HepG2 (cell line): ENCODE measurements around the gene FXYD1. TPM values are rescaled to one million over a fixed set of nuclear protein-coding genes. Genes with fewer than 3 reads are reported as not detected.
"Not testable (repeated sequence)": the region's sequence is repeated elsewhere in the genome, so short reads cannot be mapped to it uniquely, and the experiment has no call there.

Experiments
- FOXP4 ChIP-seq: sonication (generic); formaldehyde crosslinking; IDR thresholded peaks from 2 replicates; pipeline ENCODE4 v1.4.0; 2020; ENCODE audit warnings: missing genetic modification reagents
- HOXA3 ChIP-seq: sonication (generic); formaldehyde crosslinking; IDR thresholded peaks from 2 replicates; pipeline ENCODE4 v1.5.0; 2020; ENCODE audit warnings: missing genetic modification reagents
- MEIS1 ChIP-seq: sonication (generic); formaldehyde crosslinking; IDR thresholded peaks from 2 replicates; pipeline ENCODE4 v1.9.0; 2021; ENCODE audit warnings: mild to moderate bottlenecking, missing genetic modification reagents, moderate library complexity, borderline replicate concordance
- POLR2AphosphoS5 ChIP-seq: IDR thresholded peaks from 2 replicates; pipeline ENCODE4 v1.6.1; 2012; ENCODE audit warnings: low read depth, low read length
- POLR2G ChIP-seq: fragments of 200-400 bp; formaldehyde crosslinking; IDR thresholded peaks from 2 replicates; pipeline ENCODE4 v1.6.1; 2018; ENCODE audit warnings: mild to moderate bottlenecking, low read depth, low read length, moderate library complexity
- ZBTB40 ChIP-seq, 2 experiments: fragments of 450-650 bp in 1 of 2; sonication (generic) in 1 of 2; formaldehyde crosslinking in 1 of 2; IDR thresholded peaks; 2 replicates each; pipeline versions ENCODE4 v1.6.1 to v1.8.0; 2016 to 2022; ENCODE audit warnings: antibody characterized with exemption in 1 of 2, mild to moderate bottlenecking in 1 of 2, missing genetic modification reagents in 1 of 2
- ZBTB43 ChIP-seq: sonication (generic); formaldehyde crosslinking; conservative IDR thresholded peaks from 2 replicates; pipeline ENCODE4 v1.4.0; 2020; ENCODE audit warnings: missing genetic modification reagents
- ZNF280D ChIP-seq: sonication (generic); formaldehyde crosslinking; IDR thresholded peaks from 2 replicates; pipeline ENCODE4 v1.5.1; 2020; ENCODE audit warnings: mild to moderate bottlenecking, missing genetic modification reagents
- ZNF503 ChIP-seq: sonication (generic); formaldehyde crosslinking; IDR thresholded peaks from 2 replicates; pipeline ENCODE4 v1.4.0; 2020; ENCODE audit warnings: missing genetic modification reagents
- ZNF557 ChIP-seq: sonication (generic); formaldehyde crosslinking; IDR thresholded peaks from 2 replicates; pipeline ENCODE4 v1.4.0; 2020; ENCODE audit warnings: missing genetic modification reagents
- polyA plus RNA-seq, 8 experiments: library from polyadenylated mRNA; depleted of rRNA in 3 of 8; stranded (reverse) in 7 of 8; unstranded in 1 of 8; fragments of >200 nt; fragmentation: Illumina TruSeq in 4 of 8; extraction: Trizol in 4 of 8; gene quantifications; 2 replicates each; pipeline versions ENCODE4 v1.2.1 to v1.2.3, GENCODE V29; 2011 to 2016; ENCODE audit warnings: low read depth in 4 of 8, missing spikeins in 1 of 8, mixed read lengths in 1 of 8; ENCODE audit not compliant: insufficient read depth in 1 of 8
- total RNA-seq, 5 experiments: library from RNA; depleted of rRNA; stranded (reverse); fragments of >200 nt; fragmentation: Illumina TruSeq; extraction: Trizol; gene quantifications; 2 replicates each; pipeline ENCODE4 v1.2.3, GENCODE V29; 2016; ENCODE audit warnings: low read depth in 1 of 5

The FXYD1 gene
- total and polyA plus RNA-seq, 2 of the 13 experiments (the other 11 are each of a cell fraction or from before 2014, with no cell fraction given): 31.2 TPM; not detected in 1

- TF ChIP-seq MEIS1 (CRISPR knock-in tag) (peak; percentile 55; the same call in 1 of the 2 replicates), ZNF503 (CRISPR knock-in tag) (peak; percentile 41; the same call in 1 of the 2 replicates), FOXP4 (CRISPR knock-in tag) (peak; percentile 86), POLR2AphosphoS5 (peak; percentile 46), HOXA3 (CRISPR knock-in tag) (peak; percentile 73; the same call in 1 of the 2 replicates), POLR2G (peak; percentile 60), ZNF280D (0 out of 2 replicates have a peak, but pooled peaks have one; percentile 45), ZNF557 (CRISPR knock-in tag) (peak; percentile 45; the same call in 1 of the 2 replicates), ZBTB43 (peak; percentile 80), ZBTB40 (CRISPR knock-in tag; IDR thresholded peaks at IDR 0.05) (peak; percentile 47; the same call in 1 of the 2 replicates)
- not testable (repeated sequence) for TF ChIP-seq ZBTB40 (IDR thresholded peaks at IDR 0.05)
Observed at GRCh38 chr19:35129724-35130274, 8.8 kb upstream of the FXYD1 start (continued).
